ENCODE measurements around the gene LIMS4.
"Not testable (repeated sequence)": the region's sequence is repeated elsewhere in the genome, so short reads cannot be mapped to it uniquely, and the experiment has no call there.

Gene LIMS4

DNA sequence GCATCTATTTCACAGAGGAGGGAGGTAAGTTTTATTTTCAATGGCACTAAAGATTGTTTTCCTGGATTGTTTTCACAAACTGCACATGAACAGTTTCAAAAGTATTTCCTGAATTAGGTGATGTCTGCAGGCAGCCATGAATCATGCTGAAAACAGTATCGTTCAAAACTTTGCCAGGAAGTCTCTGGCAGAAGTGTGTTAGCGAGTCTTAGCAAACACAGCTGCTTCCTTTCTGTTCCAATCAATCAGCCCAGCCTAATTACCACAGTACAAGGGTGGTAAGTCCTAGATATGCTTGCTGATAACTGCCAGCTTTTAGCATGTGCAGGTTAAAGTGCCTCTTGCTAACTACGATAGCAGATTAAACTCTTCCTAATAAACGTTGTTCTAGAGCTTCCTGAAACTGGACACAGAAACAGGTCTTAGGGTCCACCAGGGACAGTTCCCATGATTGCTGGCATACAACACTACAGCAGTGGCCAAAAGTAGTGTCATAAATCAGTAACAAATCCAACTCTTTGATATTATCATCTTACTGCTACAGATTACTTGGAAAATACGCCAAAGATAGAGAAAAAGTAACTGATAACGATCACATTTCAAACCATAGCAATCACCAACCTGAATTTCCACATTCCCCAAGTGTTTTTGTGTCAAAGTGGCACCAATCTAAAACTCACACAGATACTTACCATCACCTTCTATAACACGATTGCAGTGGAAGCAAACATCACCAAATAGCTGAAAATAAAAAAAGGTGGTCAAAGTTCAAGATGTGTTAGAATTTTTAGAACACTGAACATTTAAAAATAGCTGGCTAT is 23.3 kb downstream of the LIMS4 start:
- DNase-seq (ENCODE audit: low read depth), result not testable (repeated sequence)

DNA sequence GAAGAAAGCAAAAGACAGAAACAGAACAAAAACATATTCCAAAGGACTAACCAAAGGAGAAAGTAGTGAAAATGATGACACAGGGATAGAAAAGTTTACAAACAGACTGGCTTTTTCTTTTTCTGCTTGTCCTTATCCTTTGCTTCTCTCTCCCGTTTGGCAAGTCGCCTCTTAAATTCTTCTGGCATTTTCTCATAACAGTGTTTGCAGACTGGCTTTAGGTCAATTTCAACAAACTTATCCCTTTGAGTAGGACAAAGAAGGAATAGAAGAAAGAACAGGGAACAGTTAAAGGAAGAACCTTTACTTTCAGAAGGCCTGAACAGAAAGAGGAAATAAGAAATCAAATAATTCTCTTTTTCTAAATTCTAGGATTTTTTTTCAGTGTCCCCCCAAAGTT is 26.0 kb downstream of the LIMS4 start:
- DNase-seq (ENCODE audit: low read depth), result not testable (repeated sequence)

DNA sequence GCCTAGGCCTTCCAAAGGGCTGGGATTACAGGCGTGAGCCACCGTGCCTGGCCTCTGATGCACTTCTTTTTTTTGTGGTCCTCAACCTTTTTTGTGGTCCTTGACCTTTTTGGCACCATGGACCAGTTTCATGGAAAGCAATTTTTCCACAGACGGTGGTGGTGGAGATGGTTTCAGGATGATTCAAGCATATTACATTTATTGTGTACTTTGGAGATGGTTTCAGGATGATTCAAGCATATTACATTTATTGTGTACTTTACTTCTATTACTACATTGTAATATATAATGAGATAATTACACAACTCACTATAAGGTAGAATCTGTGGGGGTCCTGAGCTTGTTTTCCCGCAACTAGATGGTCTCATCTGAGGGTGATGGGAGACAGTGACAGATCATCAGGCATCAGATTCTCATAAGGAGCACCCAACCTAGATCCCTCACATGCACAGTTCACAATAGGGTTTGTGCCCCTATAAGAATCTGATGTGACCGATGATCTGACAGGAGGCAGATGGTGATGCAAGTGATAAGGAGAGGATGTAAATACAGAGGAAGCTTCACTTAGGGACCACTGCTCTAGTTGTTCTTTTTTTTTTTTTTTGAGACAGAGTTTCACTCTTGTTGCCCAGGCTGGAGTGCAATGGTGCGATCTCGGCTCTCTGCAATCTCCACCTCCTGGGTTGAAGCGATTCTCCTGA is 29.2 kb downstream of the LIMS4 start:
- not testable (repeated sequence) for DNase-seq (ENCODE audit: low read depth)

DNA sequence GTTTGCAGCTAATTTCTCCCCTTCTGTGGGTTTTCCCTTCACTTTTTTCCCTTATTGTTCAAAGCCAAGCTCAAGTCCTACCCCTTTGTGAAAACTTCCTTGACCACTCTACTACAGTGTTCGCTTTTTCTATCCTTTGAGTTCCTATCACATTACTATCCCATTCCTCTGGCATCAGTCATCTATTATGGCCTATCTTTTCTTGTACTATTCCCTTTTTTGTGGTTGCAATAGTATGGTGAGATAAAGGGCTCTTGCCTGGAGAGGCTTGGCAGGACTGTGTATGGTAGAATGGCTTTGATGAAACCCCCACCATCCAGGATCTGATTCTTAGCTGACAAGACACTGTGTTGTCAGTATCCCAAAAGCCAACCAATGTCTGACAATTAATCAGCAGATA is 30.7 kb downstream of the LIMS4 start:
- not testable (repeated sequence) for DNase-seq (ENCODE audit: low read depth)

DNA sequence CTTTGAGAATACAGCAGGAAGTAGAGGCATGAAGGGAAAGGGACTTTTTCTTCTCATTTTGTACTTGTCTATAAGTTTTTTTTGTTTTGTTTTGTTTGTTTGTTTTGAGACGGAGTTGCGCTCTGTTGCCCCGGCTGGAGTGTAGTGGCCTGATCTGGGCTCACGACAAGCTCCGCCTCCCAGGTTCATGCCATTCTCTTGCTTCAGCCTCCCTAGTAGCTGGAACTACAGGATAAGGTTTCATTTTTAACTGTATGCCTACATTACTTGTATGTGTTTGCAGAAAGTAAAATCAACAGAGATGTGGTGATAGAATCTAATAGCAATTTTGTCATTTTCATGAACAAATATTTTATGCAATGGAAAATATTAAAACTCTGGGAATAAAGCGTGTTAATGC is 38.1 kb downstream of the LIMS4 start:
- DNase-seq (ENCODE audit: low read depth), result not testable (repeated sequence)

DNA sequence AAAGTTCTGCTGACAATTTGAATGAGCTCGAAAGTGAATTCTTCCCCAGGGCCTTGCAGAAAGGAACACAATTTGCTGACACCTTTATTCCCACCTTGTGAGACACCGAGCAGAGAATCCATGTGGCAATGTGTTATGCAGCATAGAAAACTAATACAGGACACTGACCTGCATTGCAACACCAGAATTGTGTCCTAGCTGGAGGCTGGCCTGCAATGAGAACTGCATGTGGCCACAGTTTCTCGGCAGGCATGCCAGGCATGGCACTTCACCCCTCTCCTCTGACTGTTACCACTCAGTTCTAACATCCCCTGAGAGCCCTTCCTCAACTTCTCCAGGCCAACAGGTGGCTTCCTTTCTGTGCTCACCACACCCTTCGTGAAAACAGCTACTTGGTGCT is 46.9 kb downstream of the LIMS4 start:
- not testable (repeated sequence) for DNase-seq (ENCODE audit: low read depth)

DNA sequence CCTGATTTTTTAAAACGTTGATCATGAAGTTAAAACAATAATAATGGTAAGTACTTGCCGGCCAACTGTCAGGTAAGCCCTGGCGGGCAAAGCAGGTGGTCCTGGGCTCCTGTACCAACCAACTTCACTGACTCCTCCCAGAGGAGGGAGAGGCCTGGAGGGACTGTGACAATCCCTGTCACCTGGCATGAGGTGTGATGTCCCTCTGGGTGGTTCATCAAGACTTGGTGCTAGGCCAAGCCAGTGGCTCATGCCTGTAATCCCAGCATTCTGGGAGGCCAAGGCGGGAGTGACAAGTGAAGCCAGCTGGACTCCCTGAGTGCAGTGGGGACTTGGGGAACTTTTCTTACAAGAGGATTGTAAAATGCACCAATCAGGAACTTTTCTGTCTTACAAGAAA is 48.2 kb downstream of the LIMS4 start:
- DNase-seq (ENCODE audit: low read depth), result not testable (repeated sequence)

DNA sequence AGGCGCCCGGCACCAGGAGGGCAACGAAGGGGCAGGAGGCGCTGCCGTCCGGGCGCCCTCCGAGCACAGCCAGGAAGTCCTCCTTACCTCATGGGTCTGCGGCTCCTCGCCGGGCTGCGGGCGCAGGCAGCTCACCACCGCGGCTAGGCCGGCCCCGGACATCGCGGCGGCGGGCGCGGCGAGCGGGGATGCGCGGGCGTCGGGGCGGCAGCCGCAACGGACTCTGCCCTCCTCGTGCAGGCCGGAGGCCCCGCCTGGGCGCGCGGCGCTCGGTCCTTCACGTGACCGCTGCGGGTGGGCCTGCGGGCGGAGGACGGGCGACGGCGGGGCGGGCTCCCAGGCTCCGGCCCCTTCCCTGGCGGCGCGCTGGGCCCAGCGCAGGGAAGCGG is 49.0 kb downstream of the LIMS4 start:
- DNase-seq (ENCODE audit: low read depth), result not testable (repeated sequence)

DNA sequence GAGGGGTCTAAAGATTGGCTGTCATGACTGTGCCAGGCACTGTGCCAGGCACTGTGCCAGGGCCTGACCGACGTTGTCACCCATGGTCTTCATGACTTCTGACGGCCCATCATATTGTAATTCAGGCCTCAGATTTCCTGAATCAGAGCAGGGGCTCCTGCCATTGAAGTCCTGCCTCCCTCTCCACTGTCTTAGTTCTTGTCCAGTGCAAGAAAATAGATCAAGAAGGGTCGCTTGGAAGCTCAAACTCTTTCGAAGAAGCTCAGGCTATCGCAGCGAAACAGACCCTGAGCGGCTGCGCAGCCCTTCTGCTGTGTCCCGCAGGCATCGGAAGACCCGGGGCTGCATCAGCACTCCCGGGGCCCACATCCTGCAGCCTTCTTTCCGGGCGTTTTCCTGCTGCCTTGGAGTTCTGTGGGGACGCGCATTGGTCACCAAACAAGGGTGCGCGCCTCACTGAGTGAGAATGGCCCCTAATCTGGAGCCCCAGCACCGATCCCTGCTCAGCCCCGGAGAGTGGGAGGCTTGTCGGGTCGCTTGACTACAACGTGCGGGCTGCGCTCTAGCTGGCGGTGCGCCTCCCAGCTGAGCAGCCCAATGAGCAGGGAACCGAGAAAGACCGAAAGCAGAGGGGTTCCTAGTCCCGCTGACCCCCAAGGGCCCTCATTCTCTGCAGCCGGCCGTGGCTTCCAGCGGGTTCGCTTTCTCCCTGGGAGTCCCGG is 49.6 kb downstream of the LIMS4 start:
- not testable (repeated sequence) for DNase-seq (ENCODE audit: low read depth)

DNA sequence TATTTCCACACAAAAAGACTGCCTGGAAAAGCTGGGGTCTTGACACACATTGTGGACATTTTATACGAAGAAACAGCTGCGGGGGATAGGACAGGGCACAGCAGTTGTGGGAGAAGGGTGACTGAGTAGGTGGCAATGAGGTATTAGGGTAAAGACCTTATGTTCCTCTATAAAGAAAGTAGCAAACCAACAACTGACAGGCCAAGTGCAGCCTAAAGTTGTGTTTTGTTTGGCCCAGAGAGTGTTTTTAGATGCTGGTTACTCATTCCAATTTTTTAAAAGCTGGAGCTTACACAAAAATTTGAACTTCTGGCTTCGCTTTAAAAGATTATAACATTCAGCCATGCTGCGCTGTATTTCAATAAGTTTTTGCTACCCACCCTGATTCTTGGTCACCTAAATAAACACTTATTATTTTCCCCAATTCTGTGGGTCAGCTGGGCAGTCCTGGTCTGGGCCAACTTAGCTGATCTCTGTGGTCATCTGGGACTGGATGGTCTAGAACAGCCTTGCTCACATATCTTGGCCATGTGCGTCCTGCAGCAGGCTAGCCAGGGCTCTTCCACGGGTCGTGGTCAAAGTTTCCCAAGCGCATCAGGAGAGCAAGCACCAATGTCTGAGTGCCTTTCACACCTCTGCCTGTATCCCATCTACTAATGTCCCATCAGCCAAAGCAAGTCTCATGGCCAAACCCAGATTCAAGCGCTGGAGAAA is 51.8 kb downstream of the LIMS4 start:
- DNase-seq (ENCODE audit: low read depth), result not testable (repeated sequence)

DNA sequence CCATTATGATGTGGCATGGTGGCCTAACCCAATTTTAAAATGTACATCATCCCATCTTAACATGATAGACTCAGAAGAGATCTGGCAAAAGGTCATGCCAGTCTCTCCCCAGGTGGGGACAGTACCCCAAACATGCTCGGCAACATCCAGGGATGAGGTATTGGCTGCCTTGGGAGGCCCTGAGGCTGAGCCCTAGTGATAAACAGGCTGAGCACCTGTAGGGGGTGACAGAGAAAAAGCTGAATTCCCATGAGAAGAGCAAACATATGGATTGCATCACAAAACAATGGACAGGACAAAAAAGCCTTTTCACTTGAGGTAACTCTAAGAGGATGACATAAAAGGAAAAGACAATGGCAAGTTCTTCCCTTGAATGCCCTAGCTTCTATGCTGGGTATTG is 65.5 kb downstream of the LIMS4 start:
- DNase-seq (ENCODE audit: low read depth), result not testable (repeated sequence)

DNA sequence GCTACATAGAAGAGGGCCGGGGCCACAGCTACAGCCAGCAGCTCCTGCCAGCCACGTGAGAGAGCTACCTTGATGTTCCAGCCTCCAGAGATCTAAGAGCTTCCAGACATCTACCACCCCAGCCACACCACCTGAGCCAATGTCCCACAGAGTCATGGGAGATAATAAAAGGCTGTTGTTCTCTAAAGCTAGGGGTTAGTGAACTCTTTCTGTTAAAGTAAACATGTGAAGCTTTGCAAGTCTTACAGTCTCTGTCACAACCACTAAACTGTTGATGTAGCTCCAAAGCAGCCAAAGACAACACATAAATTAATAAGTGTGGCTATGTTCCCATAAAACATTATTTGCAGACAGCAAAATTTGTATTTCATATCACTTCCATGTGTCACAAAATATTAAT is 67.6 kb downstream of the LIMS4 start:
- DNase-seq (ENCODE audit: low read depth), result not testable (repeated sequence)

DNA sequence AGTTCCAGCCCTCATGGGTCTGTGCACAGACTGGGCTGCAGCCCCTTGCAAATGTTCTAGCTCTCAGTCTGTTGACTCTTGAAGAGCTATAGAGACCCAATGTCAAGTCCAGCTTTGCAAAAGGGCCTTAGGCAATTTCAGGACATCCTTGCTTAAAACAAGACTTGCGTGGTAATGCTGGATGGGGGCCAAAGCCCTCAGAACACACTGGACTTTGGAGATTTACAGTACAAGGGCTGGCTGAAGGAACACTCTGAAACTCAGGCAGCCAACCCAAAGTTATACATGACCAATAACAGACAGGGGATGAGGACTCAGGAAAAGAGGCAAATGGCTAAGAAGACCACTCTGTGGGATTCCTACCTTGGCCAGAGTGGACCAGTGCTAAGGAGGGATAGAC is 68.4 kb downstream of the LIMS4 start:
- not testable (repeated sequence) for DNase-seq (ENCODE audit: low read depth)

DNA sequence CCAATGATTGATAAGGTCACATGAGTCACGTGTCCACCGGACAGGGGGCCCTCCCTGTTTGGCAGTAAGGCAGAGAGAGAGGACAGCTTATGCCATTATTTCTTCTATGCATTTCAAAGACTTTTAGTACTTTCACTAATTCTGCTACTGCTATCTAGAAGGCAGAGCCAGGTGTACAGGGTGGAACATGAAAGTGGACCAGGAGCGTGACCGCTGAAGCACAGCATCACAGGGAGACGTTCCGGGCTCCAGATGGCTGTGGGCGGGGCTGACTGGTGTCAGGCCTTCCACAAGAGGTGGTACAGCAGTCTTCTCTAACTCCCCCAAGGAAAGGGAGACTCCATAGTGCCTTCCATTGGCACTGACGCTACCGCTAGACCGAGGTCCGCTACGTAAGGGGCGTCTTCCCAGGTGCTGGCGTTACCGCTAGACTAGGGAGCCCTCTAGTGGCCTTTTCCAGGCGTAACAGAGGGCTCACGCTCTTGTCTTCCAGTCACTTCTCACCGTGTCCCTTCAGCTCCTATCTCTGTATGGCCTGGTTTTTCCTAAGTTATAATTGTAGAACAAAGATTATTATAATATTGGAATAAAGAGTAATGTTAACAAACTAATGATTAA is 71.5 kb downstream of the LIMS4 start:
- not testable (repeated sequence) for DNase-seq (ENCODE audit: low read depth)

DNA sequence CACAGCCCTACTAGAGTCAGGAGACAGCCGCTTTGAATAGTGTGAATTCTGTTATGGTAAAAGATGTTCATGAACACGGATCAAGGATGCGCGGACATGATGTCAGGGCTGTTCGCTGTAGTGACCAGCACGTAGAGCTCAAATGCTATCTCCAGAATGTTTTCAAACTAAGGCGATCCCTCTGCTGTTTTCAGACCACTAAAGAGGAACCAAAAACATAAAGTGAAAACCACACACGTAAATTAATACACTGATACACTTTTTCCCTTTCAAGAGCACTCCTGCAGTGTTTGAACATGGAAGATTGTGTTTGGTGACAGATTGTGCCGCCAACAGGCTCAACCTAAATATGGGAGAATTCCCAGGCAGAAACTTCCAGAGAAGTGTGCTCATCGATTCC is 73.2 kb downstream of the LIMS4 start:
- DNase-seq (ENCODE audit: low read depth), result not testable (repeated sequence)

DNA sequence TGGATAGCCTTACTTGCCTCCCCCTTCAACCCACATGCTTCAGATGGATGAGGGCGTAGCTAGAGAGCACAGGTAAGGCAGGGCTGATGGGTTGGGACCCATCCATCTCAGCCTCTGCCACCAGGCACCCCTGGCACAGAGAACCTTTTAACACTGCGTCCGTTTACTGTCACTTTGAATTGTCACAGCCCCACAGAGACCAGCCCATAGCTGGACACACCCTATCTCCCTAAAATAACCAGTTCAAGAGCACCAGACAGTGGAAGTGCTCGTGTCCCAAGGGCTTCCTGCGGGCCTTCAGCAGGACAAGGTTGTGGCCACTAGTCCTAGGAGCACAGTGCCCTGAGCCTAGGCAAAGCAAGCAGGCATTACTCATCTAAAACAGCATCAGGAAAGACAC is 76.6 kb downstream of the LIMS4 start:
- not testable (repeated sequence) for DNase-seq (ENCODE audit: low read depth)

Measured in non-pigmented ciliary epithelial cell (primary cell).